ENCODE measurements around the gene HINFP. TPM values are rescaled to one million over a fixed set of nuclear protein-coding genes. Genes with fewer than 3 reads are reported as not detected.

HINFP gene
- total RNA-seq, 1 experiment from 2014 or later, result 38.1 TPM

DNA sequence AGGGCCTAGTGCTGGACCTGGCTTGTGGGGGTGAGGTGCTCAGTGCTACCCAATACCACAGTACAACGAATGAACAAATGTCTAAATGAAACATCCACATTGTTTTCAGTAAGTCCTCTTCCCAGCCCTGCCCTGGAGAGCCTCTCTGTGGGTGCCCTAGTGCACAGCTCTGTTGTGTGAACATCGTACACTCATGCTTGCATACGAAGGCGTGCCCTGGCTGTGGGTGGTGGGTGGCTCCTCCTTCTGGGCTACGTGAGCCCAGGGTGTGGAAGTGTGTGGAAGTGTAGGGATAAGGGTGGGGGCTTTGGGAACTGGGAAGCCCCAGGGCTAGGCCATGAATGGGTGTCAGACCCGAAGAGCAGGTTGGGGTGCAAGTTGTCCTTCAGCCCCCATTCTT is 46.6 kb downstream of the HINFP start:
- ATAC-seq (peak; percentile 42), DNase-seq (ENCODE audit: low read depth, low spot score) (no peak)
- peak overlapping the region; percentile 83 for H3K4me2 ChIP-seq (ENCODE audit: low read length)
- no peaks in the 10 kb centered on the region for H3K27me3 ChIP-seq (ENCODE audit: insufficient read depth, low read length)
- H3K9me2 ChIP-seq (ENCODE audit: insufficient read depth), result no peaks in the 10 kb centered on the region
- H3K27ac ChIP-seq (ENCODE audit: low read depth, low read length), result 0 out of 2 replicates have a peak overlapping the region, but pooled peaks have one; percentile 14
- intact Hi-C loops (cut with micrococcal nuclease), result loop anchor here (2.0 kb wide), 1 partner anchor 67 kb away; the partner anchor contains the start of gene DPAGT1
- ChIA-PET CTCF (interaction anchor here (0.8 to 1.5 kb wide), 3 partner anchors 11 to 170 kb away, joined by 3 to 4 read pairs (median 3); no protein-coding TSS in a partner anchor), RAD21 (ENCODE audit: low non-redundant PET in 1 of 2, low total read pairs in 2 of 2, uncharacterized antibody in 2 of 2, unreplicated experiment in 2 of 2) (no interaction called here), POLR2A (no interaction called here)
- H3K79me2 ChIP-seq (ENCODE audit: insufficient read depth, low read length), result no peaks in the 10 kb centered on the region; the same call in 1 of the 2 replicates
- H3K4me3 ChIP-seq (replicated peaks in 1 of 2; ENCODE audit: low read depth in 1 of 2, low read length in 2 of 2), result peak overlapping the region in 1 of 2 experiments; percentile 71; a peak in 1 of 4 replicates
- H3K9ac ChIP-seq (ENCODE audit: low read length), result peak overlapping the region; percentile 94; the same call in 1 of the 2 replicates
- peaks cover 29 to 46% of the 10 kb centered on the region in 2 experiments for H3K4me1 ChIP-seq (ENCODE audit: control insufficient read depth in 1 of 2, insufficient read depth in 2 of 2, low read length in 2 of 2)
- no peaks in the 10 kb centered on the region for H3K9me3 ChIP-seq (ENCODE audit: control insufficient read depth in 1 of 2, insufficient read depth in 1 of 2, low read depth in 1 of 2, low read length in 2 of 2)
- no peaks in the 10 kb centered on the region for H3K36me3 ChIP-seq (ENCODE audit: control insufficient read depth in 1 of 2, insufficient read depth in 2 of 2, low read length in 2 of 2)
- no TSS peak for BruUV-seq (replicated peaks)
- TF ChIP-seq SIN3A (IDR thresholded peaks at IDR 0.05; ENCODE audit: low read depth) (no peak), EGR1 (IDR thresholded peaks at IDR 0.05; ENCODE audit: low read depth) (0 out of 2 replicates have a peak, but pooled peaks have one; percentile 8)
- peak overlapping the region; percentile 7 for H2AFZ ChIP-seq (ENCODE audit: low read depth, low read length, poor library complexity, severe bottlenecking)
- H4K20me1 ChIP-seq (ENCODE audit: insufficient read depth), result no peaks in the 10 kb centered on the region

DNA sequence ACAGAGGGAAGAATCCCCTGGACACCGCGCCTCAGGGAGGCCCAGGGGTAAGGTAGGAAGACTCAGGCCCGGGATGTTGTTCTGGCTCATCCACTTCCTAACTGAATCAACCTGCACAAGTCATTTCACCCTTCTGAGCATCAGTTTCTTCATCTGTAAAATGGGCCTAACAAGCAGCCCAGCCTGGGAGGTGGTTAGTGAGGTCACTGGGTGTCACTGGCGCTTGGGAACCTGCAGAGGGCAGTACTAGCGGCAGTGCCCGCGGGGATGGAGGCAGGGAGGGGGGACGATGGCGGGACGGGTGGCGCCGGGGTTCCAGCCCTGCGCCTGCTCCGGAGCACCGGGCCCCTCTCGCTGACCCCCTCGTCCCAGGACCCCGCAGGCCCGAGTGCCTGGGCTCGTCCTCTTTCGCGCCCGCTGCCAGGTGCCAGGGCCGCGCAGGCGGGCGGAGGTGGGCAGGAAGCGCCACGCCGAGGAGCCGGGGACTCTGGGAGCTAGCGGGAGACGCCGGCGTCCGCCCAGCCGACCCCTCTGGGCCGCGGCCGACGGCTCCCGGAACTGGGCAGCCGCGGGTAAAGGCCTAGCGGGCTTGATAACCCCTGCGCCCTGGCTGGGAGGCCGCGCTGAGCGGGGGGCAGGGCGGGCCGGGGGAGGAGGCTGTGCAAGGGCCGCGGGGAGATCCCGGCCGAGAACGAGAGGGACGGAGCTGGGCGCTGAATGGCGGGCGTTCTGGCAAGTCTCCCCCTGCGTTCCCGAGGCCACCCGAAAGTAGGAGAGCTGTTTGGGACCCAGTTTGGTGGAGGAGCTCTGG is 47.3 kb downstream of the HINFP start, which contains the start of gene NLRX1:
NLRX1 (plus strand) TSS at position 255 of the 811 bp plus-strand sequence. CDS start 2,679 bp downstream, outside the sequence.
- Histone ChIP-seq H3K27ac (ENCODE audit: low read depth, low read length) (peak within 1 kb of the TSS; percentile 94), H3K9ac (ENCODE audit: low read length) (peak within 1 kb of the TSS; percentile 94), H3K27me3 (ENCODE audit: insufficient read depth, low read length) (no peaks in the 10 kb centered on the region), H3K36me3 (ENCODE audit: control insufficient read depth in 1 of 2, insufficient read depth in 2 of 2, low read length in 2 of 2) (no peaks in the 10 kb centered on the region), H3K9me3 (ENCODE audit: control insufficient read depth in 1 of 2, insufficient read depth in 1 of 2, low read depth in 1 of 2, low read length in 2 of 2) (no peaks in the 10 kb centered on the region), H2AFZ (ENCODE audit: low read depth, low read length, poor library complexity, severe bottlenecking) (peak within 1 kb of the TSS; percentile 7), H4K20me1 (ENCODE audit: insufficient read depth) (no peaks in the 10 kb centered on the region), H3K4me2 (ENCODE audit: low read length) (peak within 1 kb of the TSS; percentile 83), H3K4me3 (replicated peaks in 1 of 2; ENCODE audit: low read depth in 1 of 2, low read length in 2 of 2) (peak within 1 kb of the TSS; percentile 71 to 83), H3K9me2 (ENCODE audit: insufficient read depth) (no peaks in the 10 kb centered on the region), H3K79me2 (ENCODE audit: insufficient read depth, low read length) (no peaks in the 10 kb centered on the region; the same call in 1 of the 2 replicates), H3K4me1 (ENCODE audit: control insufficient read depth in 1 of 2, insufficient read depth in 2 of 2, low read length in 2 of 2) (peaks cover 29 to 46% of the 10 kb centered on the region in 2 experiments)
- no TSS peak for BruUV-seq (replicated peaks)
- DNase-seq (ENCODE audit: low read depth, low spot score) (peak; percentile 73), ATAC-seq (peak; percentile 85)
- CTCF ChIA-PET, result interaction anchor here (0.8 to 1.5 kb wide), 9 partner anchors 9 to 306 kb away, joined by 3 to 7 read pairs (median 4); partner anchors contain the start of gene HINFP
- POLR2A ChIA-PET, result interaction anchor here (1.1 to 1.5 kb wide), 5 partner anchors 15 to 74 kb away, joined by 3 to 5 read pairs (median 3); partner anchors contain the start of genes C2CD2L and DPAGT1
- RAD21 ChIA-PET (ENCODE audit: low non-redundant PET in 1 of 2, low total read pairs in 2 of 2, uncharacterized antibody in 2 of 2, unreplicated experiment in 2 of 2), result no interaction called here
- intact Hi-C loops (cut with micrococcal nuclease), result loop anchor here (2.0 kb wide), 1 partner anchor 68 kb away; the partner anchor contains the start of gene DPAGT1
- TF ChIP-seq SP1 (IDR thresholded peaks at IDR 0.05; ENCODE audit: low read depth), result 0 out of 2 replicates have a peak, but pooled peaks have one; percentile 22
- TF ChIP-seq ZFX (IDR thresholded peaks at IDR 0.05), result peak; percentile 95
- TF ChIP-seq POLR2AphosphoS5 (IDR thresholded peaks at IDR 0.05; ENCODE audit: low read depth, low read length), result peak; percentile 86
- TF ChIP-seq, protein P1, sequence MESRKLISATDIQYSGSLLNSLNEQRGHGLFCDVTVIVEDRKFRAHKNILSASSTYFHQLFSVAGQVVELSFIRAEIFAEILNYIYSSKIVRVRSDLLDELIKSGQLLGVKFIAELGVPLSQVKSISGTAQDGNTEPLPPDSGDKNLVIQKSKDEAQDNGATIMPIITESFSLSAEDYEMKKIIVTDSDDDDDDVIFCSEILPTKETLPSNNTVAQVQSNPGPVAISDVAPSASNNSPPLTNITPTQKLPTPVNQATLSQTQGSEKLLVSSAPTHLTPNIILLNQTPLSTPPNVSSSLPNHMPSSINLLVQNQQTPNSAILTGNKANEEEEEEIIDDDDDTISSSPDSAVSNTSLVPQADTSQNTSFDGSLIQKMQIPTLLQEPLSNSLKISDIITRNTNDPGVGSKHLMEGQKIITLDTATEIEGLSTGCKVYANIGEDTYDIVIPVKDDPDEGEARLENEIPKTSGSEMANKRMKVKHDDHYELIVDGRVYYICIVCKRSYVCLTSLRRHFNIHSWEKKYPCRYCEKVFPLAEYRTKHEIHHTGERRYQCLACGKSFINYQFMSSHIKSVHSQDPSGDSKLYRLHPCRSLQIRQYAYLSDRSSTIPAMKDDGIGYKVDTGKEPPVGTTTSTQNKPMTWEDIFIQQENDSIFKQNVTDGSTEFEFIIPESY (IDR thresholded peaks at IDR 0.05; ENCODE audit: extremely low read depth, insufficient replicate concordance, low read length), result peak; percentile 61
- TF ChIP-seq SRF (IDR thresholded peaks at IDR 0.05; ENCODE audit: low read depth), result no peak
- TF ChIP-seq POLR2A (IDR thresholded peaks at IDR 0.05; ENCODE audit: borderline replicate concordance, extremely low read depth, insufficient read depth, insufficient read length), result peak; percentile 59
- TF ChIP-seq YY1 (IDR thresholded peaks at IDR 0.05; ENCODE audit: extremely low read depth, insufficient replicate concordance, low read depth, low read length), result peak; percentile 88
- TF ChIP-seq, protein P2, sequence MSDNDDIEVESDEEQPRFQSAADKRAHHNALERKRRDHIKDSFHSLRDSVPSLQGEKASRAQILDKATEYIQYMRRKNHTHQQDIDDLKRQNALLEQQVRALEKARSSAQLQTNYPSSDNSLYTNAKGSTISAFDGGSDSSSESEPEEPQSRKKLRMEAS (IDR thresholded peaks at IDR 0.05), result peak; percentile 77
- TF ChIP-seq, protein P3, sequence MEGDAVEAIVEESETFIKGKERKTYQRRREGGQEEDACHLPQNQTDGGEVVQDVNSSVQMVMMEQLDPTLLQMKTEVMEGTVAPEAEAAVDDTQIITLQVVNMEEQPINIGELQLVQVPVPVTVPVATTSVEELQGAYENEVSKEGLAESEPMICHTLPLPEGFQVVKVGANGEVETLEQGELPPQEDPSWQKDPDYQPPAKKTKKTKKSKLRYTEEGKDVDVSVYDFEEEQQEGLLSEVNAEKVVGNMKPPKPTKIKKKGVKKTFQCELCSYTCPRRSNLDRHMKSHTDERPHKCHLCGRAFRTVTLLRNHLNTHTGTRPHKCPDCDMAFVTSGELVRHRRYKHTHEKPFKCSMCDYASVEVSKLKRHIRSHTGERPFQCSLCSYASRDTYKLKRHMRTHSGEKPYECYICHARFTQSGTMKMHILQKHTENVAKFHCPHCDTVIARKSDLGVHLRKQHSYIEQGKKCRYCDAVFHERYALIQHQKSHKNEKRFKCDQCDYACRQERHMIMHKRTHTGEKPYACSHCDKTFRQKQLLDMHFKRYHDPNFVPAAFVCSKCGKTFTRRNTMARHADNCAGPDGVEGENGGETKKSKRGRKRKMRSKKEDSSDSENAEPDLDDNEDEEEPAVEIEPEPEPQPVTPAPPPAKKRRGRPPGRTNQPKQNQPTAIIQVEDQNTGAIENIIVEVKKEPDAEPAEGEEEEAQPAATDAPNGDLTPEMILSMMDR (IDR thresholded peaks at IDR 0.05 in 2 of 3, conservative IDR thresholded peaks at IDR 0.05 in 1 of 3; ENCODE audit: borderline replicate concordance in 1 of 3, insufficient read depth in 1 of 3, low read depth in 2 of 3, low read length in 2 of 3), result peak; percentile 78 to 95 (median 90)

Data from HCT116 (cell line).